CD8-positive, alpha-beta memory T cell (primary cell): ENCODE data around the gene FGD5. TPM values are rescaled to one million over a fixed set of nuclear protein-coding genes. Genes with fewer than 3 reads are reported as not detected.
A peak's percentile ranks its signal among the peaks of the same experiment; 100 is the strongest.
"Not testable (repeated sequence)": the region's sequence is repeated elsewhere in the genome, so short reads cannot be mapped to it uniquely, and the experiment has no call there.

Experiments used
- CTCF ChIA-PET: fragments of 350-600 bp; sonication (Branson Sonifier 250); formaldehyde crosslinking; loops from one replicate; lab custom pipeline; 2021; ENCODE audit warnings: antibody characterized with exemption; lab: Charles Lee
- POLR2A ChIA-PET: fragments of 350-600 bp; sonication (Branson Sonifier 250); formaldehyde crosslinking; loops from one replicate; lab custom pipeline; 2021; ENCODE audit warnings: antibody characterized with exemption; lab: Charles Lee
- DNase-seq, 5 donors: peaks; one replicate each; pipeline versions ENCODE4 v3.0.0 to v3.0.0-alpha.2; 2020 to 2022; ENCODE audit warnings: mixed read lengths in 1 of 5
- H3K27ac ChIP-seq: one replicate; pipeline ENCODE4 v1.7.0; 2013; ENCODE audit warnings: low read depth, mild to moderate bottlenecking, low read length, moderate library complexity
- H3K27me3 ChIP-seq: 2 replicates; pipeline ENCODE4 v1.7.0; 2013; ENCODE audit warnings: low read length, mild to moderate bottlenecking; ENCODE audit not compliant: insufficient read depth, poor library complexity, severe bottlenecking
- H3K36me3 ChIP-seq: 2 replicates; pipeline ENCODE4 v1.7.0; 2013; ENCODE audit warnings: mild to moderate bottlenecking, low read length, moderate library complexity; ENCODE audit not compliant: insufficient read depth
- H3K4me1 ChIP-seq: 2 replicates; pipeline ENCODE4 v1.7.0; 2013; ENCODE audit warnings: mild to moderate bottlenecking, low read length, moderate library complexity; ENCODE audit not compliant: insufficient read depth
- H3K4me3 ChIP-seq: 2 replicates; pipeline ENCODE4 v1.7.0; 2013; ENCODE audit warnings: mild to moderate bottlenecking, low read length
- H3K9me3 ChIP-seq: 2 replicates; pipeline ENCODE4 v1.7.0; 2013; ENCODE audit warnings: mild to moderate bottlenecking, low read length
- H3K27ac Mint-ChIP-seq, 8 donors: one replicate each; pipeline ENCODE4 v1.8.0; 2020 to 2021; ENCODE audit warnings: mixed read lengths in 8 of 8, mild to moderate bottlenecking in 6 of 8, inconsistent platforms in 3 of 8, moderate library complexity in 3 of 8
- H3K27me3 Mint-ChIP-seq, 2 donors: one replicate each; pipeline ENCODE4 v1.8.0; 2020 to 2021; ENCODE audit warnings: mixed read lengths in 2 of 2, mild to moderate bottlenecking in 1 of 2, moderate library complexity in 1 of 2
- H3K36me3 Mint-ChIP-seq, 3 donors: one replicate each; pipeline ENCODE4 v1.8.0; 2020 to 2021; ENCODE audit warnings: mixed read lengths in 3 of 3, inconsistent platforms in 1 of 3, mild to moderate bottlenecking in 1 of 3
- H3K4me1 Mint-ChIP-seq, 3 donors: one replicate each; pipeline ENCODE4 v1.8.0; 2020 to 2021; ENCODE audit warnings: mixed read lengths in 3 of 3, inconsistent platforms in 1 of 3, mild to moderate bottlenecking in 1 of 3
- H3K4me3 Mint-ChIP-seq, 7 donors: one replicate each; pipeline ENCODE4 v1.8.0; 2020 to 2021; ENCODE audit warnings: mixed read lengths in 7 of 7, mild to moderate bottlenecking in 6 of 7, moderate library complexity in 4 of 7, inconsistent platforms in 2 of 7
- H3K9me3 Mint-ChIP-seq, 5 donors: one replicate each; pipeline ENCODE4 v1.8.0; 2020 to 2022; ENCODE audit warnings: mixed read lengths in 5 of 5, mild to moderate bottlenecking in 3 of 5, moderate library complexity in 2 of 5, inconsistent platforms in 1 of 5
- polyA plus RNA-seq: library from polyadenylated mRNA; unstranded; fragments of 300-500 nt; fragmentation: Illumina TruSeq; gene quantifications from one replicate; pipeline ENCODE4 v1.2.3, GENCODE V29; 2021
- total RNA-seq, 2 experiments: library from RNA; stranded (reverse); gene quantifications; one replicate each; pipeline ENCODE4 v1.2.3, GENCODE V29; 2021

FGD5 gene
- total and polyA plus RNA-seq, 3 experiments from 2014 or later: not detected

DNA sequence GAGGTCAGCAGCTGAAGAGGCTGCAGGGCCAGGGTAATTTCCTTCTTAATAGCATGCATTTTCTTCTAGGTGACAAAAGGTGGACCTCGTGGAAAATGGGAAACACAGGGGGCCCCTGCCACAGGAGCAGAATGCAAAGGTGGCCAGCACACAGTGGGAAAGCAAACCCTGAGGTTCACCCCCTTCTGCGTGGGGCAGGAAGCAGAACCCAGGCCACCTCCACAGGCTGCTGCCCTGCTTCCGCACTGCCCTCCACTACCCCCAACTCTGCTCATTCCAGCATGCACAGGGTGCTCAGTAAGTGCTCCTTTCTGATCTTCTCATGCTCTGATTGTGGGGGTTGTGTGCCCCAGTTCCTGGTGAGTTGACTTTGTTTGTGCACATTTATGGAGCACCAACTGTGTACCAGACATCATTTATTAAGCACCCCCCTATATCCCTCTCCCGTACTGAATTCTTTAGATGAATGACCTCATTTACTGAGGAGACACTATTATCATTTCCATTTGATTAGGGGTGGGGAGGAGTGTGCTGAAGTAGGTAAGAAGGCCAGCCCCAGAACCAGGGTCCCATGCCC is 12.7 kb upstream of the FGD5 start:
- peaks cover 16 to 67% of the 10 kb centered on the region in 2 donors for H3K27me3 Mint-ChIP-seq
- no peak overlapping the region for H3K4me3 Mint-ChIP-seq

DNA sequence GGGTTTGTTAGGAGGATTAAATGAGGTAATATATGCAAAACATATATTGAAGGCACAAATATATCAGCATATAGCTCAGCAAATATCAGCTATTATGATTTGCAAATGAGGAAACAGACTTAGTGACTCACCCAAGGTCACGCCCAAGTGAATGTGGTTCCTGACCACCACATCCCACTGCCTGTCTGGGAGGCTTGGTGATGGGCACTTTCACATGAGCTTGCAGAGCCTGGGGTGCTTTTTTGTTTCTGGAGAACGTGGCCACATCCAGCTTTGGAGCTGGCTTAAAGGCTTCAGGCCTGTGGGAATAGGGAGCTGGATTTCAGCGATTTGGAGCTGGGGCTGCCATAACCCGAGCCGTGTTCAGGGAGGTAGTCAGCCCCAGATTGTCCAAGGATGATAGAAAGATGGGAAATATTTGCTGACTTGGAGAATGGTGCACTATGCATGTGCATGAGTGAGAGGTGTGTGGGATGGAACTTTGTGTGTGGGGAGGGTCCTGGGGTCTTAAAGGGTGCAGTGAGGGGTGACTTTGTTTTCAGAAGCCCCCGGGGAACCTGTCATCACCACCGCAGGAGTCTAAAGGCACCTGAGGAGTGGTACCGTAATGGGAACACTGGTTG is 12.0 kb upstream of the FGD5 start:
- H3K9me3 ChIP-seq: no peaks in the 10 kb centered on the region
- no peak overlapping the region for H3K27ac ChIP-seq
- ChIA-PET POLR2A (no interaction called here), CTCF (interaction anchor here (0.9 to 1.1 kb wide), 2 partner anchors 29 to 114 kb away, joined by 3 read pairs; no protein-coding TSS in a partner anchor)
- DNase-seq: no peak
- no peaks in the 10 kb centered on the region for H3K36me3 ChIP-seq
- peaks cover 0 to 1% (median 0%) of the 10 kb centered on the region in 3 donors for H3K36me3 Mint-ChIP-seq
- H3K4me3 ChIP-seq: no peak overlapping the region
- peaks cover 21 to 69% of the 10 kb centered on the region in 2 donors for H3K27me3 Mint-ChIP-seq
- no peak overlapping the region for H3K4me3 Mint-ChIP-seq
- no peak overlapping the region for H3K27ac Mint-ChIP-seq
- H3K4me1 Mint-ChIP-seq: peaks cover 0 to 12% (median 2%) of the 10 kb centered on the region in 3 donors
- no peaks in the 10 kb centered on the region for H3K9me3 Mint-ChIP-seq
- H3K4me1 ChIP-seq: no peaks in the 10 kb centered on the region
- no peaks in the 10 kb centered on the region for H3K27me3 ChIP-seq

More for the DNA sequence above, 12.7 kb upstream of the FGD5 start:
- Histone ChIP-seq H3K27me3 (peaks cover 3% of the 10 kb centered on the region), H3K9me3 (no peaks in the 10 kb centered on the region), H3K27ac (no peak overlapping the region), H3K4me1 (no peaks in the 10 kb centered on the region), H3K4me3 (no peak overlapping the region), H3K36me3 (no peaks in the 10 kb centered on the region)
- no peak for DNase-seq
- POLR2A ChIA-PET: no interaction called here
- CTCF ChIA-PET: interaction anchor here (0.9 to 1.1 kb wide), 2 partner anchors 29 to 115 kb away, joined by 3 read pairs; no protein-coding TSS in a partner anchor
- peaks cover 0 to 1% (median 0%) of the 10 kb centered on the region in 3 donors for H3K36me3 Mint-ChIP-seq
- no peaks in the 10 kb centered on the region for H3K9me3 Mint-ChIP-seq
- H3K27ac Mint-ChIP-seq: no peak overlapping the region
- peaks cover 0 to 9% (median under 1%) of the 10 kb centered on the region in 3 donors for H3K4me1 Mint-ChIP-seq

DNA sequence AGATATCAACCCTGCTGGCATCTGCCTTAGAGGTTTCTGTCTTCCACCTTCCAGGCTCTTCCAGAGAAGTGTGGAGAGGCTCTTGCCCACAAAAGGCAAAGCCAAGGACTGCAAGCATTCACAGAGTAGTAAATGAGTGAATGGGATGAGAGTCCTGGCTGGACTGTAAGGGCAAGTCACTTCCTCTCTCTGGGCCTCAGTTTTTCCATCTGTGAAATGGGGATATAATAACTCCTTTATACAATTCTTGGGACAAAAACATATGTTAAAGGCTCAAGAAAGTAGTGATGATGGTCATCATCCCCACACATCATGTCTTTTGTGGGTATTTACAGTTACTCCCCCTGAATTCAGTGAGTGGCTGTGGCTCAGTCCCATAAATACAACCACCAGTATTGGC is 10.7 kb upstream of the FGD5 start:
- Mint-ChIP-seq H3K27ac (no peak overlapping the region), H3K27me3 (peaks cover 22 to 76% of the 10 kb centered on the region in 2 donors), H3K9me3 (no peaks in the 10 kb centered on the region), H3K36me3 (peaks cover 0 to 1% (median 0%) of the 10 kb centered on the region in 3 donors), H3K4me3 (no peak overlapping the region), H3K4me1 (peaks cover 0 to 11% (median 2%) of the 10 kb centered on the region in 3 donors)
- Histone ChIP-seq H3K9me3 (no peaks in the 10 kb centered on the region), H3K4me3 (no peak overlapping the region), H3K27ac (no peak overlapping the region), H3K4me1 (no peaks in the 10 kb centered on the region), H3K27me3 (peaks cover 6% of the 10 kb centered on the region), H3K36me3 (no peaks in the 10 kb centered on the region)
- POLR2A ChIA-PET: no interaction called here
- DNase-seq: no peak
- CTCF ChIA-PET: no interaction called here

DNA sequence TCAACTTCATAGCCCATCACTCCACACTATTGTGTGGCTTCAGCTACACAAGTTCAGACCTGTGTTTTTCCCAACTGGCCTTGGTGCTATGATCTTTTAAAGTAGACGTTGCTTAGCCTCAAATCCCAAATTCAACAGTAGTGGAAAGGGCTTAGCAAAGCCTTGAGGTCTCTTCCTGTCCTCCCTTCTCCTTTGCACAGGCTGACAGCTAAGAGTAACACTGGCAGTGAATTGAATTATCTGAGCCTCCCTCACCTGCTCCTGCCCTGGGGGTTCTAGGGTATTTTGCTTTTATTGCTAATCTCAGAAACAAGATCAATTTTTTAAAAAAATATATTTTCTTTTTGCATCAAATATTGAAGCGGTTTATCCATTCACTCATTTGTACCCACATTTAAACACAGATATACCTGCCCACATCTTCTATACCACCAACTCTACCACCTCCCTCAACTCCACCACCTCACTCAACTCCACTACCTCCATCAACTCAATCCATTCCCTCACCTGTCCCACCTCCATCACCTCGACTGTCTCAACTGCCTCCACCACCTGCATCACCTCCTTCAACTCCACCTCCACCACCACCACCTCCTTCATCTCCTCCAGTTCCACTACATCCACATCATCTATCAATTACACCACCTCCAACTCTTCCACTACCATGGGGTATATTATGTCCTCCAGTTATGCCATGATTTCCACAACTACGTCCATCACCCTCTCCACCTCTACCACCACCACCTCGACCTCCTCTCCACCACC is 10.1 kb upstream of the FGD5 start:
- ChIA-PET POLR2A (no interaction called here), CTCF (no interaction called here)
- Mint-ChIP-seq H3K9me3 (no peaks in the 10 kb centered on the region), H3K27ac (no peak overlapping the region), H3K4me1 (peaks cover 0 to 8% (median 2%) of the 10 kb centered on the region in 3 donors), H3K36me3 (peaks cover 0 to 1% (median 0%) of the 10 kb centered on the region in 3 donors), H3K27me3 (peaks cover 28 to 76% of the 10 kb centered on the region in 2 donors), H3K4me3 (no peak overlapping the region)
- no peaks in the 10 kb centered on the region for H3K36me3 ChIP-seq
- no peak overlapping the region for H3K4me3 ChIP-seq
- DNase-seq: no peak
- H3K4me1 ChIP-seq: no peaks in the 10 kb centered on the region
- H3K27me3 ChIP-seq: peaks cover 6% of the 10 kb centered on the region
- no peaks in the 10 kb centered on the region for H3K9me3 ChIP-seq
- no peak overlapping the region for H3K27ac ChIP-seq

DNA sequence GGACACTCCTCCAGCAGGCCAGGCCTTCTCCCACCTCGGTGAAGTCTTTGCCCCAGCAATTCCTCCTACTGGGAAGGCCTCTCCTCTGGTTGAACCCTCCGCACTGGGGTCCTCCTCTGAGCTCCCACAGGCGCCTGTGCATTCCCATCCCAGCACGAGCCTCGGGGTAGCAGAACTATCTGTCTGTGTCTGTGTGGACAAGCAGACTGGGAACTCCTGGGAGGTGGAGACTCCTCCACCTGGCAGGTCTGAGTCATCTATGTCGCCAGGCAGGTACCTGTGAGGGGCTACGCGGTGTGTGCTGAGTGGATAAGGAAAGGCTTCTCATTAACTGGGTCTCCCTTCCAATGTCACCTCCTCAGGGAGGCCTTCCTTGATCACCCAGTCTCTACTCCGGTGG is 9.2 kb upstream of the FGD5 start:
- H3K4me3 ChIP-seq, POLR2A ChIA-PET, H3K4me3 Mint-ChIP-seq, H3K4me1 ChIP-seq, H3K27ac Mint-ChIP-seq, DNase-seq, H3K27ac ChIP-seq, H3K27me3 ChIP-seq, CTCF ChIA-PET, H3K9me3 ChIP-seq, H3K9me3 Mint-ChIP-seq, H3K4me1 Mint-ChIP-seq, H3K36me3 ChIP-seq, H3K36me3 Mint-ChIP-seq: not testable (repeated sequence)
- H3K27me3 Mint-ChIP-seq: peaks cover 33 to 78% of the 10 kb centered on the region in 2 donors

DNA sequence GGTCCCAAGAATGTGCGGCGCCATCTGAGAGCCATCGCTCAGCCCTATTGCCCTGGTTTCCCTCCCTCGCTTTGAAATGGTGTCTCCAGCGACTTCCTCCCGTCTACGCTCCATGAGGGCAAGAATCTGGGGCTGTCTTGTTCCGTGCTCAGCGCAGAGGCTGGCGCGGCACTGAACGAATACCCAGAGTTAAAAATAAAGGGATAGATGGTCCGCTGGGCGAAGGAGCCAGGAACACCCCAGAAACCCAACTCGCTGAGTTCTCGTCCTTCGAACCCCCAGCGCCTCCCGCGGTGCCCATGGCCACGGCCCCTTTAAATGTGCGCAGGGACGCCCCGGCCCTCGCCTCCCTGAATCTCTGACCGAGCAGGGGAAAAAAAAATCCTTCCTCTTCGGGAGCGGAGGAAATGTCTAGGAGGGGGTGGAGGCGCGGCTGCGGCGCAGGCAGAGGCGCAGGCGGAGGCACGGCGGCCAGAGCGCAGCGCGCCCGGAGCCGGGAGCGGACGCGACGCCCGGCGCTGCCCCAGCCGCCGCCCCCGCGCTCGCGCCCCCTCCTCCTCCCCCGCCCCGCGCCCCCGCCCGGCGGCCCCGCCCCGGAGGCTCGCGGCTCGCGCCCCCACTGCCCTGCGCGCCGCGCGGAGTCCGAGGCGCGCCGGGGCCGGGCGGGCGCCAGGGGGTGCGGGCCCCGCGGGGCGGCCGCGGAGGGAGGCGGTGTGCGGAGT is 8.5 kb upstream of the FGD5 start:
- H3K4me1 Mint-ChIP-seq: peaks cover 0 to 4% (median 2%) of the 10 kb centered on the region in 3 donors
- H3K4me3 Mint-ChIP-seq: no peak overlapping the region
- CTCF ChIA-PET: no interaction called here
- H3K9me3 Mint-ChIP-seq: no peaks in the 10 kb centered on the region
- peaks cover 0 to 1% (median 0%) of the 10 kb centered on the region in 3 donors for H3K36me3 Mint-ChIP-seq
- H3K27me3 Mint-ChIP-seq: peaks cover 33 to 78% of the 10 kb centered on the region in 2 donors
- peaks cover 6% of the 10 kb centered on the region for H3K27me3 ChIP-seq
- H3K27ac ChIP-seq: no peak overlapping the region
- H3K4me3 ChIP-seq: no peak overlapping the region
- no peak overlapping the region for H3K27ac Mint-ChIP-seq
- POLR2A ChIA-PET: no interaction called here
- no peaks in the 10 kb centered on the region for H3K9me3 ChIP-seq
- no peaks in the 10 kb centered on the region for H3K4me1 ChIP-seq
- no peaks in the 10 kb centered on the region for H3K36me3 ChIP-seq
- DNase-seq: no peak

DNA sequence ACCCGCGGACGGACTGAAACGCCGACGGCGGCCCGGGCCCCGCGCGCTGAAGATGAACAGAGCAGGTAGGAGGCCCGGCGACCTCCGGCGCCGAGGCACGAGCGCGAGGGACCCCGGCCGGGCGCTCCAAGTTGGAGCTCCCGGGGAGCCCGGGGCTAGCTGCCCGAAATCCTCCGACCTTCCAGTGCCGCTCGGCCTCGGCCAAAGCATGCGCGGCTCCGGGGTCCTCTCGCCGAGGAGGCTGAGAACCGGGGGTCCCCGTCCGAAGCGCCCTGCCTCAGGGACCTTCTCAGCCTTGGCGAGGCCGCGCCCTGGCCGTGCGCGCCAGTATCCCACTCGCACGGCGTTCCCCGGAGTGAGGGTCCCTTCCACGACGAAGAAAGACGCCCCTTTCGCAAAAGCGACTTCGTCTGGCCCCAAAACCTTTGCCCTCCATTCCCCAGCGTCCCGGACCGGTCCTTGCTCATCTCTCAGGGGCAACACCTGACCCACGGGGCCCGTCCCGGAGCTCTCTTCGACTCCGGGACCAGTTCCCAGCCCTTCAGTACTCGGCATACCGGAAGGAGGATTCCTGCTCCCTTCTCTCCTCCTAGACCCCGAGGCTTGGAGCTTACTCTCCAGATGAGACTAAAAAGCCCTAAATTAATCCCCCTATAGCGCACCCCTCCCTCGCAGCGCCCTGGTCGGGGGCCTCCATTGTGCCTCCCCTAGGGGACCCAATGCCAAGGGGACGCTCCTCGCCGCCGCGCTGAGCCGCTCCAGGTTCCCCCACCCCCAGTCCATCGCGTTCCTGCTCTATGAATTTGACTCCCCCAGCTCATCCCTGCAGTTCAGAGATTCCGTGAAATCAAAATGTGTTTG is 7.7 kb upstream of the FGD5 start:
- H3K9me3 Mint-ChIP-seq: no peaks in the 10 kb centered on the region
- Histone ChIP-seq H3K4me1 (no peaks in the 10 kb centered on the region), H3K4me3 (no peak overlapping the region), H3K36me3 (no peaks in the 10 kb centered on the region), H3K9me3 (no peaks in the 10 kb centered on the region), H3K27me3 (peaks cover 6% of the 10 kb centered on the region), H3K27ac (no peak overlapping the region)
- H3K27ac Mint-ChIP-seq: no peak overlapping the region
- H3K27me3 Mint-ChIP-seq: peaks cover 36 to 85% of the 10 kb centered on the region in 2 donors
- CTCF ChIA-PET: no interaction called here
- no peak for DNase-seq
- POLR2A ChIA-PET: no interaction called here
- peaks cover 0 to 1% (median 0%) of the 10 kb centered on the region in 3 donors for H3K36me3 Mint-ChIP-seq
- peaks cover 0 to 4% (median 2%) of the 10 kb centered on the region in 3 donors for H3K4me1 Mint-ChIP-seq
- peak overlapping the region in 2 of 7 donors; percentile 23 to 66 for H3K4me3 Mint-ChIP-seq
